ENCODE measurements around the gene TMEM131.

DNA sequence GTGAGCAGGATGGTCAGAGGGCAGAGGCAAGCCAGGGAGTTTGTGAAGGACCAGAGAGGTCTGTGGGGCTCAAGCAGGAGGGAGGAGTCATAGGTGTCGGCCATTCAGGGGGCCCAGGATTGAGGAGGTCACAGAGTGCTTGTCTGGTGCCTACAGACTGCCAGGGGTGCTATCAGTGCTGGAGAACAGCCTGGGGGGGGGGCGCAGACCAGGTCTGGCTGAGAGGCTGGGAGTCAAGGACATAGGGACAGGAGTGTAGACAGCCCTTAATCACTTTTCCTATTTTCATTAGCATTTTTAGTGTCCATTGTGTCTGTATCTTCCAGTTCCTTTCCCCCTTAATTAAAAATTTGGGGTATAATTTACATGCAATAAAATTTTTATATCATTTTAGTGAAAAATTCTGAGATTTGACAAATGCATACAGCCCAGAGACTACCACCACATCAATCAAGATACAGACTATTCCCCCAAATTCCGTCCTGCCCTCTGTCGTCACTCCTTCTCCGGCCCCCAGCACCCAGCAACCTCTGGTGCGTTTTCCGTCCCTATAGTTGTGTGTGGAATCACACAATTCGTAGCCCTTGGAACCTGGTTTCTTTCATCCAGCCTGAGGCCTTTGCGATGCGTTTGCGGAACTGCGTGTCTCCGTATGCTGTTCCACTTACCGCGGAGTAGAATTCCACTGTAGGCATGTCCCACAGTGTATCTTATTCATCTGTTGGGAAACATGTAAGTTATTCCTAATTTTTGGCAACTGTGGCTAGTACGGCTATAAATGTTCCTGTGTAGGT is 276.2 kb downstream of the TMEM131 start:
- no peak for TF ChIP-seq POLR2A (IDR thresholded peaks at IDR 0.05)
- TF ChIP-seq, protein P1, sequence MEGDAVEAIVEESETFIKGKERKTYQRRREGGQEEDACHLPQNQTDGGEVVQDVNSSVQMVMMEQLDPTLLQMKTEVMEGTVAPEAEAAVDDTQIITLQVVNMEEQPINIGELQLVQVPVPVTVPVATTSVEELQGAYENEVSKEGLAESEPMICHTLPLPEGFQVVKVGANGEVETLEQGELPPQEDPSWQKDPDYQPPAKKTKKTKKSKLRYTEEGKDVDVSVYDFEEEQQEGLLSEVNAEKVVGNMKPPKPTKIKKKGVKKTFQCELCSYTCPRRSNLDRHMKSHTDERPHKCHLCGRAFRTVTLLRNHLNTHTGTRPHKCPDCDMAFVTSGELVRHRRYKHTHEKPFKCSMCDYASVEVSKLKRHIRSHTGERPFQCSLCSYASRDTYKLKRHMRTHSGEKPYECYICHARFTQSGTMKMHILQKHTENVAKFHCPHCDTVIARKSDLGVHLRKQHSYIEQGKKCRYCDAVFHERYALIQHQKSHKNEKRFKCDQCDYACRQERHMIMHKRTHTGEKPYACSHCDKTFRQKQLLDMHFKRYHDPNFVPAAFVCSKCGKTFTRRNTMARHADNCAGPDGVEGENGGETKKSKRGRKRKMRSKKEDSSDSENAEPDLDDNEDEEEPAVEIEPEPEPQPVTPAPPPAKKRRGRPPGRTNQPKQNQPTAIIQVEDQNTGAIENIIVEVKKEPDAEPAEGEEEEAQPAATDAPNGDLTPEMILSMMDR (IDR thresholded peaks at IDR 0.05): no peak

All from lower leg skin (tissue), 3 donors.